GM12878 (cell line): ENCODE measurements around the gene KIFAP3. TPM values are rescaled to one million over a fixed set of nuclear protein-coding genes. Genes with fewer than 3 reads are reported as not detected.

Experiments used
- SMAD5 ChIP-seq: IDR thresholded peaks from 2 replicates; pipeline ENCODE4 v1.6.1; 2016; ENCODE audit warnings: antibody characterized with exemption, low read depth
- ZBTB4 ChIP-seq: fragments of 450-650 bp; formaldehyde crosslinking; IDR thresholded peaks from 2 replicates; pipeline ENCODE4 v1.4.0; 2022; ENCODE audit warnings: mild to moderate bottlenecking, moderate library complexity
- polyA plus RNA-seq, 11 experiments: library from polyadenylated mRNA; depleted of rRNA in 4 of 11; unstranded in 6 of 11; stranded (reverse) in 5 of 11; fragments of >200 nt; fragmentation: Nextera tagmentation in 4 of 11; fragmentation: Illumina TruSeq in 1 of 11; extraction: Ambion mirVana in 4 of 11; extraction: Trizol in 1 of 11; gene quantifications; 1 replicate in 1 of 11; 2 replicates in 10 of 11; pipeline versions ENCODE4 v1.2.1 to v1.2.3, GENCODE V29; 2011 to 2016; ENCODE audit warnings: inconsistent platforms in 2 of 11, missing spikeins in 2 of 11, low read depth in 1 of 11
- total RNA-seq, 4 experiments: library from RNA; depleted of rRNA in 3 of 4; stranded (reverse); fragments of >200 nt in 3 of 4; fragmentation: Illumina TruSeq in 1 of 4; extraction: Trizol in 1 of 4; gene quantifications; 2 replicates each; pipeline versions ENCODE4 v1.2.1 to v1.2.3, GENCODE V29; 2013 to 2021
- TF ChIP-seq, protein P1 (sequence below): fragments of 450-650 bp; IDR thresholded peaks from 2 replicates; pipeline ENCODE4 v1.6.1; 2017; ENCODE audit warnings: antibody characterized with exemption, mild to moderate bottlenecking, moderate library complexity
- TF ChIP-seq, protein P2 (sequence below): IDR thresholded peaks from 2 replicates; pipeline ENCODE4 v1.6.1; 2012; ENCODE audit warnings: improper control_type of control experiment, low read depth, low read length; ENCODE audit not compliant: insufficient replicate concordance

Gene KIFAP3
- total and polyA plus RNA-seq, 10 of the 15 experiments (the other 5 are each of a cell fraction or from before 2014, with no cell fraction given): 13.7 to 100 (median 18.9) TPM

DNA sequence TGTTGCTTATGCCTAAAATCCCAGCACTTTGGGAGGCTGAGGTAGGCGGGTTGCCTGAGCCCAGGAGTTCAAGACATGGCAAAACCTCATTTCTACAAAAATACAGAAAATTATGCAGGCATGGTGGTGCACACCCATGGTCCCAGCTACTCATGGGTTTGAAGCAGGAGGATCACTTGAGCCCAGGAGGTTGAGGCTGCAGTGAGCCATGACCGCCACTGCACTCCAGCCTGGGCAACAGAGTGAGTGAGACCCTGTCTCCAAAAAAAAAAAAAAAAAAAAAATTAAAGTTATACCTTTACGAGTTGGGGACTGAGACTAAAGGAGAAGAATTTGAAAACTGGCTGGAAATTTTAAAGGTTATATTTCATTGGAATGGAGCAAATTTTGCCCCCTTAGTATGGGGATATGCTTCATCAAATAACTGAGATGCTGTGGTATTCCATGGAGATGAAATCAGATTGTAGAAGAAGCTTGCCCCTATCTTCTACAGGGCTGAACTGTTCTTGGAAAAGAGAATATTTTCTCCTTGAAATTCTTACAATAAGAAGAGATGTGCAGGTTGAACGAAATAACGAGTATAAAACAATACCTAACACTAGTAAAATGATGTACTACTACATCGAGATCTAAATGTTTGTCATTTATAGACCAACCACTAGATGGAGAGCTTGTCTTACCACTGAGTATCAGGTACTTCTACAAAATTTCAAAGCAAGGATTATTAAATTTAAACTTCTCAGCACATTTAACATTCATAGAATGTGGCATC, 145.9 kb downstream of the KIFAP3 start (continued):
- TF ChIP-seq, protein P1, sequence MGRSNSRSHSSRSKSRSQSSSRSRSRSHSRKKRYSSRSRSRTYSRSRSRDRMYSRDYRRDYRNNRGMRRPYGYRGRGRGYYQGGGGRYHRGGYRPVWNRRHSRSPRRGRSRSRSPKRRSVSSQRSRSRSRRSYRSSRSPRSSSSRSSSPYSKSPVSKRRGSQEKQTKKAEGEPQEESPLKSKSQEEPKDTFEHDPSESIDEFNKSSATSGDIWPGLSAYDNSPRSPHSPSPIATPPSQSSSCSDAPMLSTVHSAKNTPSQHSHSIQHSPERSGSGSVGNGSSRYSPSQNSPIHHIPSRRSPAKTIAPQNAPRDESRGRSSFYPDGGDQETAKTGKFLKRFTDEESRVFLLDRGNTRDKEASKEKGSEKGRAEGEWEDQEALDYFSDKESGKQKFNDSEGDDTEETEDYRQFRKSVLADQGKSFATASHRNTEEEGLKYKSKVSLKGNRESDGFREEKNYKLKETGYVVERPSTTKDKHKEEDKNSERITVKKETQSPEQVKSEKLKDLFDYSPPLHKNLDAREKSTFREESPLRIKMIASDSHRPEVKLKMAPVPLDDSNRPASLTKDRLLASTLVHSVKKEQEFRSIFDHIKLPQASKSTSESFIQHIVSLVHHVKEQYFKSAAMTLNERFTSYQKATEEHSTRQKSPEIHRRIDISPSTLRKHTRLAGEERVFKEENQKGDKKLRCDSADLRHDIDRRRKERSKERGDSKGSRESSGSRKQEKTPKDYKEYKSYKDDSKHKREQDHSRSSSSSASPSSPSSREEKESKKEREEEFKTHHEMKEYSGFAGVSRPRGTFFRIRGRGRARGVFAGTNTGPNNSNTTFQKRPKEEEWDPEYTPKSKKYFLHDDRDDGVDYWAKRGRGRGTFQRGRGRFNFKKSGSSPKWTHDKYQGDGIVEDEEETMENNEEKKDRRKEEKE: no peak
- TF ChIP-seq ZBTB4 (no peak), SMAD5 (no peak)
- TF ChIP-seq, protein P2, sequence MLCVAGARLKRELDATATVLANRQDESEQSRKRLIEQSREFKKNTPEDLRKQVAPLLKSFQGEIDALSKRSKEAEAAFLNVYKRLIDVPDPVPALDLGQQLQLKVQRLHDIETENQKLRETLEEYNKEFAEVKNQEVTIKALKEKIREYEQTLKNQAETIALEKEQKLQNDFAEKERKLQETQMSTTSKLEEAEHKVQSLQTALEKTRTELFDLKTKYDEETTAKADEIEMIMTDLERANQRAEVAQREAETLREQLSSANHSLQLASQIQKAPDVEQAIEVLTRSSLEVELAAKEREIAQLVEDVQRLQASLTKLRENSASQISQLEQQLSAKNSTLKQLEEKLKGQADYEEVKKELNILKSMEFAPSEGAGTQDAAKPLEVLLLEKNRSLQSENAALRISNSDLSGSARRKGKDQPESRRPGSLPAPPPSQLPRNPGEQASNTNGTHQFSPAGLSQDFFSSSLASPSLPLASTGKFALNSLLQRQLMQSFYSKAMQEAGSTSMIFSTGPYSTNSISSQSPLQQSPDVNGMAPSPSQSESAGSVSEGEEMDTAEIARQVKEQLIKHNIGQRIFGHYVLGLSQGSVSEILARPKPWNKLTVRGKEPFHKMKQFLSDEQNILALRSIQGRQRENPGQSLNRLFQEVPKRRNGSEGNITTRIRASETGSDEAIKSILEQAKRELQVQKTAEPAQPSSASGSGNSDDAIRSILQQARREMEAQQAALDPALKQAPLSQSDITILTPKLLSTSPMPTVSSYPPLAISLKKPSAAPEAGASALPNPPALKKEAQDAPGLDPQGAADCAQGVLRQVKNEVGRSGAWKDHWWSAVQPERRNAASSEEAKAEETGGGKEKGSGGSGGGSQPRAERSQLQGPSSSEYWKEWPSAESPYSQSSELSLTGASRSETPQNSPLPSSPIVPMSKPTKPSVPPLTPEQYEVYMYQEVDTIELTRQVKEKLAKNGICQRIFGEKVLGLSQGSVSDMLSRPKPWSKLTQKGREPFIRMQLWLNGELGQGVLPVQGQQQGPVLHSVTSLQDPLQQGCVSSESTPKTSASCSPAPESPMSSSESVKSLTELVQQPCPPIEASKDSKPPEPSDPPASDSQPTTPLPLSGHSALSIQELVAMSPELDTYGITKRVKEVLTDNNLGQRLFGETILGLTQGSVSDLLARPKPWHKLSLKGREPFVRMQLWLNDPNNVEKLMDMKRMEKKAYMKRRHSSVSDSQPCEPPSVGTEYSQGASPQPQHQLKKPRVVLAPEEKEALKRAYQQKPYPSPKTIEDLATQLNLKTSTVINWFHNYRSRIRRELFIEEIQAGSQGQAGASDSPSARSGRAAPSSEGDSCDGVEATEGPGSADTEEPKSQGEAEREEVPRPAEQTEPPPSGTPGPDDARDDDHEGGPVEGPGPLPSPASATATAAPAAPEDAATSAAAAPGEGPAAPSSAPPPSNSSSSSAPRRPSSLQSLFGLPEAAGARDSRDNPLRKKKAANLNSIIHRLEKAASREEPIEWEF: no peak
